Skin of body (tissue), 1 donor: ENCODE measurements around the gene ATP5F1E. TPM values are rescaled to one million over a fixed set of nuclear protein-coding genes. Genes with fewer than 3 reads are reported as not detected.

Source experiments
- total RNA-seq: library from RNA; depleted of rRNA; stranded (reverse); fragments of >200 nt; gene quantifications from one replicate; pipeline ENCODE4 v1.2.3, GENCODE V29; 2014

The ATP5F1E gene
- total RNA-seq, 1 donor from 2014 or later = 21.6 TPM

Other genes starting within 250 kb of the ATP5F1E start
- gene GNAS-AS1, start 181.4 kb downstream of the ATP5F1E start, total RNA-seq = 1.3 TPM
- 604 TPM for gene GNAS, start 179.6 kb downstream of the ATP5F1E start, total RNA-seq
- 62.0 TPM for gene NELFCD, start 51.1 kb downstream of the ATP5F1E start, total RNA-seq
- 58.6 TPM for gene CTSZ, start 25.1 kb downstream of the ATP5F1E start, total RNA-seq
- gene TUBB1, start 12.9 kb downstream of the ATP5F1E start, total RNA-seq = 3.3 TPM
- gene PRELID3B, start 10.5 kb upstream of the ATP5F1E start, total RNA-seq = 50.0 TPM
- 0.20 TPM for gene ZNF831, start 131.5 kb upstream of the ATP5F1E start, total RNA-seq